PC-9 (cell line): ENCODE results near the gene PTPN13.

Experiments
- EZH2 ChIP-seq: fragments of 200-600 bp; sonication (generic); IDR thresholded peaks from 2 replicates; pipeline ENCODE4 v1.8.0; 2017; ENCODE audit warnings: antibody characterized with exemption, low read depth
- TF ChIP-seq, protein P1 (sequence below): fragments of 200-600 bp; sonication (generic); conservative IDR thresholded peaks from 2 replicates; pipeline ENCODE4 v1.6.1; 2017; ENCODE audit warnings: mixed run types, antibody characterized with exemption, mild to moderate bottlenecking, moderate library complexity

GRCh38 chr4:86737244-86737643, 143.1 kb downstream of the PTPN13 start:
- TF ChIP-seq, protein P1, sequence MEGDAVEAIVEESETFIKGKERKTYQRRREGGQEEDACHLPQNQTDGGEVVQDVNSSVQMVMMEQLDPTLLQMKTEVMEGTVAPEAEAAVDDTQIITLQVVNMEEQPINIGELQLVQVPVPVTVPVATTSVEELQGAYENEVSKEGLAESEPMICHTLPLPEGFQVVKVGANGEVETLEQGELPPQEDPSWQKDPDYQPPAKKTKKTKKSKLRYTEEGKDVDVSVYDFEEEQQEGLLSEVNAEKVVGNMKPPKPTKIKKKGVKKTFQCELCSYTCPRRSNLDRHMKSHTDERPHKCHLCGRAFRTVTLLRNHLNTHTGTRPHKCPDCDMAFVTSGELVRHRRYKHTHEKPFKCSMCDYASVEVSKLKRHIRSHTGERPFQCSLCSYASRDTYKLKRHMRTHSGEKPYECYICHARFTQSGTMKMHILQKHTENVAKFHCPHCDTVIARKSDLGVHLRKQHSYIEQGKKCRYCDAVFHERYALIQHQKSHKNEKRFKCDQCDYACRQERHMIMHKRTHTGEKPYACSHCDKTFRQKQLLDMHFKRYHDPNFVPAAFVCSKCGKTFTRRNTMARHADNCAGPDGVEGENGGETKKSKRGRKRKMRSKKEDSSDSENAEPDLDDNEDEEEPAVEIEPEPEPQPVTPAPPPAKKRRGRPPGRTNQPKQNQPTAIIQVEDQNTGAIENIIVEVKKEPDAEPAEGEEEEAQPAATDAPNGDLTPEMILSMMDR = no peak
- TF ChIP-seq EZH2 = no peak
